HG02798 (cell line): ENCODE results near the gene TUNAR.

Source experiments
- ATAC-seq: cut with Tn5 transposase; IDR thresholded peaks from one replicate; pipeline ENCODE4 v1.9.1; 2021; ENCODE audit warnings: mild to moderate bottlenecking; ENCODE audit not compliant: unreplicated experiment, poor library complexity

The TUNAR gene

DNA sequence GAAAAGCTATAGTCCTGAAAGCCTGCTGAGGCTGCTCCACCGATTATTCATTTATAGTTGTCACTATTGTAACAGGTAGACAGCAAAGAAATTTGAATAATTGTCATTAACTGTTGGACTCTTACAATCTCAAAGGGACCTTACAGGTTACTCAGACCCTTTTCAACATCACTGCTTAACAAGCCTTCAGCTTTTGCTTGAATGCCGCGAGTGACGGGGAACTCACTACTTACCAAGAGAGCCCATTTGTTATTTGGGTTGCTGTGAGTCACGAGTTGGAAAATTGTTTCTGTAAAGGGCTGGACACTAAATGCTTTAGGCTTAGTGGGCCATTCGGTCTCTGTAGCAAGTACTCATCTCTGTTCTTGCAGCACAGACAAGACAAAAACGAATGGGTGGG is 5.9 kb upstream of the TUNAR start:
- no peak for ATAC-seq

DNA sequence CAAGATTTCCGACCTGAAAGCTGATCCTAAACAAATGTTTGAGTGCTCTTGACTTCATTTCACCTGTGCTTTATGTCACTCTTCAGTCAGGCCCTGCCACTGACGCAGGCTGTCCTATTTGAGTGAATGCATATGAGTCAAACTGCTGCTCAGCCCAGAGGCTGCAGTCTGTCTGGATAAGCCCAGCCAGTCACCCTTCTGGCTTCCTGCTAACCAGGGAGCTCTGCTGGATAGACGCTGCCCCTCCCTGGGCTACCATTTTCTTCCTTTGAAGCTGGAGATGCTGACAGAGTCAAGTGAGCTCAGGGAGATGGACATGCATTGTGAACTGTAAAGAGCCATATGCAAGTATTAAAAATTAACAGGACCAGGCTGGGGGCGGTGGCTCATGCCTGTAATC is 5.1 kb upstream of the TUNAR start:
- no peak for ATAC-seq

DNA sequence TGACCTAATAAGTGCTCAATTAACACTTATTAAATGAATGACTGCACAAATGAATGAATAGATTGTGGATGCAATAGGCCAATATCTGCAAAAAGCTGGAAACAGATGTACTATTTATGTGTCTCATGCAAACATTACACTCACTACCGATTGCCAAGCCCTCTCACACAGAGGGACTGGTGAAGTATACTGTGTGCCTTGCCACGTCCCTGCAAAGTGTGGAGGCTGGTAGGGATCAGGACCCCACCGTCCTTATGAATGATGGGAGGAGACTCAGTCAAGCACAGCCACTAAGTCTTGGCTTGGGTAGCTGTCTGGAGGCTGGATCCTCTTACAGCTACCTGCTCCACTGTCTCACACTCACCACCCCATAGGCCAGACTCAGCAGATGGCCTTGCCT is 3.9 kb upstream of the TUNAR start:
- no peak for ATAC-seq

DNA sequence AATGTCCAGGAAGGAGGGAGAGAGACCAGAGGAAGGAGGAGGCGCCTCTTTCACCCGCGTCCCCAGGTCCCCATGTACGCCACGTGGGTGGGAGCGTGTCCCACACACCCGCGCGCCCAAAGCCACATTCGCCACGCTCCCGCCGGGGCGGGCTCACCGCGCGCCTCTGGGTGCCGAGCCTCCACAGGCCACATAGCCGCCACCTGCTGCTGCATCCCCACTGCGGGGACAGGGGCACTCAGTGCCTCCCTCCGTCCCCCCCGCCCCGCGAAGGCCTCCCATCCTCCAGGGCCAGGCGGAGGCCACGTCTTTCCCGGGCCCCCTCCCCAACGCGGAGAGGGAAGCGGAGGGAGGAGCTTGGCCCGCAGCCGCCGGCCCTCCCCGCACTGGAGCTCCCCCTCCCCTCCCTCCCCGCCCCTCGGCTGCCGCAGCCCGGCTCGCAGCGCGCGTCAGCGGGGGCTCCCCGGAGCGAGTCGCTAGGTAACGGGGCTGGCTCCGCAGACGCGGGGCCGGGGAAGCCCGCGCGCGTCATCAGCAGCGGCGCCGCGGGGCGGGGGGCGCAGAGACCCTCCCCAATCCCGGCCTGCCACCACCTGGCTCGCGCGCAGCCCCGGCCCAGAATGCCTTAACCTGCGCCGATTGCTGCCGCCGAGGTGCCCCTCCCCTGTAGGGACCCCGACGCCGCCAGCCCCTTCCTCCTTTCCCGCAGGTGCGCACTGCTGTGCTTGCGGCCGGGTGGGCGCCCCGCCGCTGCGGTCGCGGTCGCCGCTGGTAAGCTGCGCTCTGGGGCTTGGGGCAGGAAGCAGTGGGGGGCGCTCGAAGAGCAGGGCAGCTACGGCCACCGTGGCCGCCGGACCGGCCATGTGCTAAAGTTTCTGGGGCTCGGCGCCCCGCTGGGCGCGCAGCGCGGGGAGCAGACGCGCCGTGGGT is 536 bp upstream of the TUNAR start:
- ATAC-seq, result no peak

DNA sequence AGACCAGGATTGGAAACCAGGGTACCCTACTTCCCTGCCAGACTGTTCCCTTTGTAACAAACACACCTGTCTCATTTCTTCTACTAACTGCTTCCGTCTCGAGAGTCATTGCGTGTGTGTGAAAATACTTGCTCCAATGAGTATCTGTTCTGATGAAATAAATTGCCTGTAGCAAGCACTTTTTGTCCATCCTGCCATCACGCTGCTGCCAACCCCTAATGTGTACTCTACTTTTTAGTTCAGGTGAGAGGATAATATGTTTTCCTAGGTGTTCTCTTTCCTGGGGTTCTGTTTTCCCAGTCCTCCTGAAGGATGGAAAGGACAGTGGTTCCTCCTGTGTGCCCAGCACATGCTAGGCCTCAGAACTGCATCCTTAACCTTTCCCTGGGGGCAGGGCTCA is 1.0 kb downstream of the TUNAR start:
- no peak for ATAC-seq

DNA sequence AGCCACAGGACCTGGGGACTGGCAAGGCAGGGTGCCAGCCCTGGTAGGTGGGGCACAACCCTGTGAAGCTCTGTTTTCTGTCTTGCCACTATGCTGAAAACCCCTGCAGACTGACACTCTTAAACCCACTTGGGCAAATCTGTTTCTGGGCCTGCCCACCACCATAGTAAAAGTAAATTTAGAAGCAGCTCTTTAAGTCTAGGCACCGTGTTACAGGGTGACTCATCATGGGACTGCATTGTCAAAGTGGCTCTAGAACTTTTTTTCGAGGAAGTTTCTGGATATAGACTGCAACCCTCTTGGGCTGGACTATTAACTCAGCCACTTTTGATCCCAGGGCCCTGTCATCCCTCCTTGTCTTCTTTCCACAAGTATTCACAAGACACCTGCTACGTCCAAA is 7.7 kb downstream of the TUNAR start:
- ATAC-seq, result no peak

DNA sequence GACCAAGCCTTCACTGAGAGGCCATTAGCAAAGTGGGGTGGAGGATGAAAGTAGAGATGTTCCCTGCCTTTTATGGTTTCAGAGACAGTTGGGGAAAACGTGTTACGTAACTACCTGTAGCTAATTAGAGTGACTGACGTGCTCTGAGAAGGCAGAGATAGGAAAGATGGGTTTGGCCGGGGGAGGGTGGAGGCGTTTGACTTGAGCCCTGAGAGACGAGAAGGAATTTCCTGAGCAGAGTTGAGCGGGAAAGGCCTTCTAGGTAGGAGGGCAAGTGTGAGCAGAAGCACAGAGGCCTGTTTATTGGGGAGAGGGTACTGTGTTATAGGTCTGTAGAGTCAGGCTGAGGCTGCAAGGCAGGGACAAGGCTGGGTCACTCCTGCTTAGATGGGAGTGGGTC is 8.6 kb downstream of the TUNAR start:
- no peak for ATAC-seq

DNA sequence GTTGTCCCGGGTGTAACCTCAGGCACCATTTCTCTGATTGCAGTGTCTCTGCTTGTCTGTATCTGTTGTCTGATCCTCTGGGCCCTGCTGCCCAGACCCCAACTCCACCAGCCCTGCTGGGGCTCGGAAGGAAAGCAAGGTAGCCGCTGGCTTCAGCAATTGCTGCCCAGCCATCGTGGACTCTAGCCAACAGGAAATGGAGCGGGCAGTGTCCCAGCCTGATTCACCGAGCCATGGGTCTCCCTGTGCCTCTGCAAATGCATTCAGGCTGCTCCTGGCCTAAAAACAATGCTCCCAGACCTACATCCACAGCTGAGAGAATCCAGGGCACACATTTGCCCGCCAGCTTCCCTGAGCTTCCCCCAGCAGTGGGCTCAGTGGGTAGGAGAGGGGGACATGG is 9.2 kb downstream of the TUNAR start:
- no peak for ATAC-seq

DNA sequence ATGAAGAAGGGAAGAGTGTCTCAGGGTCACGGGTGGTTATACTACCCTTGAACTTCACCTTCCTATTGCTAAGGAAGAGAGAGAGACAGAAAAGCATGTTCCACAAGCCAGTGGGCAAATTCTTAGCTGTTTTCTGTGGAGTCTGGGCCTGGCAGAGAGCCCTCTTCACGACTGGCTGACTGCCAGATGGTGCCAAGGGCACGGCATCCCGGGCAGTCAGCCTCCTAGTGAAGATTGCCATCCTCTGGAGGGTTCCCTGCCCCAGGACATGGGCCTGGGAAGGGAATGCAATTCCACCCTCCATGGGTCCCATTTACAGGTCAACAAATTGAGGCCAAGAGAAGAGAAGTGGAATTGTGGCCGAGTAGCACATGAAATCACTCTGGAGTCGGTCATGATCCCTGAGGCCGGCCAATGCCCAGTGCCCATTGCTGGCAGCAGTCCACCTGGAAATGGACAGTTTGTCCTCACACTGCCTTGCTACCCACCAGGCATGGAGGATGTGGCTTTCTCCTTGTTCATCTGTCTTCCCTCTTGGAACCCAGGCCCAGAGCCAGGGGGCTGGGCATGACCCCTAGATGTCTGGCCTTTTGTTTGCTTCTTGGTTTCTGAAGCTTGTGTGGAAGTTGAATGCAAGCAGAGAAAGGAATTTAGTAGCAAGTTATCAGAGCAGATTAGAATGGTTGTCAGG is 9.9 kb downstream of the TUNAR start:
- no peak for ATAC-seq

DNA sequence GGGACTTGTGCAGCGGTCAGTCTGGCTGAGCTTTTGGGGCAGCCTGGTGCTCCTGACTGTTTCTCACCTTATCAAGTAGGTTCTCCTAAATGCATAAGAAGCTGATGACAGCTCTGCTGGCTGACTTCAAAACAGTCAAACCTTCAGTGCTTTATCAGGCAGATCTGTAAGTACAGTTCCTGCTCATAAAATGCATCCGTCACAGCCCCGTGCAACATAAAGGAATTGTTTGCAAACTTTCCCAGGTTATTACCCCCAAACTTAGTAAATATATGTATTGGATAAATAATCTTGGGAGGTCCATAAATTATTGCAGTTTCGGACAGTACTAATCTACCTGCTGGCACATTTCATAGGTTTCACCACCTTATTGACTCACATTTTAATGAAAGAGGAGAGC is 10.7 kb downstream of the TUNAR start:
- no peak for ATAC-seq

DNA sequence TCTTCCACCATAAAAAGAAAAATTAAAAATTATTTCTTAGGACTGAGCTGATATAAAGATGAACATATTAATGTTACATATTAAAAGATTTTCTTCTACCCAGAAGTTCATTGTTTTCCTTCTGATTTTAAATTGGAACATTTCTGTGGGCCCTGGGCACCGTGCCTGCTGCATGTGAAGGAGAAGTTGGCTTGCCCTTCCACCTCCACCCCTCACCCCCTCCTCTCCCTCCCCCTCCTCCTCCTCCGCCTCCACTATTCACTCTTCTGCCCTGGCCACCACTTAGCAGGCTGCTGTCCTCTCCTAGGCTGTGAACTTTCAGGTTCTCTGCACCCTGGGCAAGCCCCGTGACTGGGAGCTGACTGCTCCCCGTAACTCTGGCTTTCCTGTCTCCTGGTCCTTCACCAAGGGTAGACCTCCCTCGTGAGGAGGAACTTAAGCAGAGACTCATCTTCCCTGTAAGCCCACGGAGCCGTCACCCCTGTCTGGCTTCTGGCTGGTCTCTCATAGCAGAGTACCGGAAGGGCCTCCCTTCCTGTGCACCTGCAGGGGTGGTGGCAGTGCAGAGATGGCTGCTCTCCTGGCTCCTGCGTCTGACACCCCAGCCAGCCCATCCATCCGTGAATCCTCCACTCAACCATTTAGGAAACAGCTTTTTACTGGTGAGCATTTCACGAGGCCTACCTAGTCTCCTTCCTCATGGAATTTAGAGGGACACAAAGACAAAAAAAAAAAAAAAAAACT is 12.8 kb downstream of the TUNAR start:
- no peak for ATAC-seq

DNA sequence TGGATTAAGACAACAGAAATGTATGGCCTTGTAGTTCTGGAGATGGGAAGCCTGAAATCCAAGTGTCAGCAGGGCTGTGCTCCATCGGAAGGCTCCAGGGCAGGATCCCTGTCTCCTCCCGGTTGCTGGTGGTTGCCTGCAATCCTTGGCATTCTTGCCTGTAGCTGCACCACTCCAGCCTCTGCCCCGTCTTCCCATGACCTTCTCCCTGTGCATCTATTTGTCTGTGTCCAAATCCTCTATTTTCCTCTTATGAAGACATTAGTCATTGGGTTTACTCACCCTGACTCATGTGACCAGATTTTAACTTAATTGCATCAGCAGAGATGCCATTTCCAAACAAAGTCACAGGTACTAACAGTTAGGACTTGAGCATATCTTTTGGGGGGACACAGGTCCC is 15.1 kb downstream of the TUNAR start:
- ATAC-seq, result no peak

DNA sequence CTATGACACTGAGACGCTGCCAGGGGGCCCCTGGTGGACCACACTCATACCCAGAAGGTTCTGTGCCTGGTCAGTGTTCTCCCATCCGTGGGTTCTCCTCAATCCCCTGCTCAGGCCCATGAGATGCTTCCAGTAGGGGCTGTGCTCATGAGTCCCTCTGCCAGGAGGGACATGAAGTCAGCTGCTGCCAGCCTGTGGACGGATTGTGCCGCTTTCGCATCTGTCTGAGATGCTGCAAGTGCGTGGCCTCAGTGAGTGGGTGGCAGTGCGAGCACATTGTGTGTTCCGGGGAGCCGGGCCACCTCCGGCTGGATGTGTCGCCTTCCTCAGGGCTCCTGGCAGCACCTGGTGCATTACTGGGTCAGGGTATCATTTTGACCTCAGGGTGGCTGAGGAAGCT is 15.5 kb downstream of the TUNAR start:
- no peak for ATAC-seq

DNA sequence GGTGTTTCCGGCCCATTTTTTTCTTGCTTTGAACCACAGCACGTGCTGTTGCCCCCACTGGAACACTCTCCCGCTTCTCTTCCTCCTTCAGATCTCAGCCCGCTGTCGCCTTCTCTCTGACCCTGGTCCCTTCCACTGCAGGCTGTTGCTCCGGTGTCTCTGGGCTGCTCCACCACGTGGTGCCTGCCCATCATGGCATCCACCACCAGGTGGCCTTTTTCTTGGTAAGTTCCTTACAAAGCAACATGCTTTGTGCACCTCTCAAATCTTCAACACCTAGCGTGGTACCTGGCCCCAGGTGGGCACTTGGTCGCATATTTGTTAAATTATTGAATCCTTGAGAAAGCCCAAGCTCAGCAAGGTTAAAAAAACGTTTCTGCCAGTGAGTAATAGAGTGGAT is 19.1 kb downstream of the TUNAR start:
- ATAC-seq, result no peak

DNA sequence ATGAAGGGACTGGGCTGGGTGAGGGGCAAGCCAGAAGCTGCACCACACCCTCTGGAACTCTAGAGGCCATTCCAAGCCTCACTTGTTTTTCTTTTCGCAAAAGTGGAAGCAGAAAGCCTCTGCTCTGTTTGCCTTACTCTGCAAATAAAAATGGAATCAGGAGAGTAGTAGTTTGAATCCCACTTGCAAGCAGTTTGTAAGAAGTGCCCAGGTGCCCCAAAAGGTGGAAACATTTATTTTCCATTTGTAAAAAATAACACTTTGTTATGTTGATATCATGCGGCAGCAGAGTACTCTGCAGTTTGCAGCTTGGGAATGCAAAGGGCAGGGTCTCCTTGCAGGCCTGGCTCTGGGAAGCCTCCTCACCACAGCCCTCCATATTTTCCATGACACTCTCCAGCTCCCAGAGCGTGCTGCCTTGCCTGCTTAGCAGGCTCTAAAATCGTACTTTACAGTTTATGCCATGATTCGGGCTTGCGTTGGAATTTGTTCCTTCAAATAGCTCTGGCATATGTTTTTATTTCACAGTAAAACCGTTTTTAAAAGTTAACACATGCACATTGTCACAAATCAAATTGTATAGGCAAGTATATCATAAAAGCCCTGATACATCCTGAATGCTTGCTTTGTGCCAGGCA is 20.0 kb downstream of the TUNAR start:
- ATAC-seq, result no peak

DNA sequence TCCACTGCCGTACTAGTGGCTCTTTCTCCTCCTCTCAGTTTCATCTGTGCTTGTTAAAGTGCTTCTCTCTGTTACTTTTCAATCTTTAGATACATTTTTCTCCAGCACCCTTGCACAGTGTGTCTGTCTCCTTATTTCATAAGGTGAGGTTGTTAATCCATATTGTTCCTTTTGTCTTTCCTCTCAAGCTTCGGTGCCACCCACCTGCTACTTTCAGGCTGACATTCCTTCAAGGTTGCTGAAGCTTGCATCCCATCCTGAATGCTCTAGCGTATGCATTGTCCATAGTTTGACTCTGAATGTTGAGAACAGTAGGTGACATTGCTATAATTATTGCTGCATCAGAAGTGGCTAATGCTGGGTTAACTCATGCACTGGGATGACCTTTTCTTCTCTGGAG is 20.6 kb downstream of the TUNAR start:
- ATAC-seq, result no peak

DNA sequence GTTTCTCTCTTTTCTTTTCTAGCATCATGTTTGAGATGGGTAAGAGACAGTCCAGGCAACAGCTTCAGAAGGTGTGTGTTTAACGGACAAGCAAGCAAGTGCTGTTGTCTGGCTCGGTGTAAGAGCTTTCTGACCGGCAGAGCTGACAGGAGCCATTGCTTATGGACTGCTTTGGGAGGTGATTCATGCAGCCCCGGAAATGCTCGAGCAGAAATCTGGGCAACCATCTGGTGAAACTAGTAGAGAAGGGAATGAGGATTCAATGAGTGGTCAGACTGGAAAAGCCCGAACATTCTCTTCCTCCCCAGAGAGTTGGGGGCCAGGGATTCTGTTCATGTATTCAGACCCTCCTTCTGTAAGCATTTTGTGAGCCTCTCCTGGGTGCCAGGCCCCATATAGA is 24.4 kb downstream of the TUNAR start:
- no peak for ATAC-seq

DNA sequence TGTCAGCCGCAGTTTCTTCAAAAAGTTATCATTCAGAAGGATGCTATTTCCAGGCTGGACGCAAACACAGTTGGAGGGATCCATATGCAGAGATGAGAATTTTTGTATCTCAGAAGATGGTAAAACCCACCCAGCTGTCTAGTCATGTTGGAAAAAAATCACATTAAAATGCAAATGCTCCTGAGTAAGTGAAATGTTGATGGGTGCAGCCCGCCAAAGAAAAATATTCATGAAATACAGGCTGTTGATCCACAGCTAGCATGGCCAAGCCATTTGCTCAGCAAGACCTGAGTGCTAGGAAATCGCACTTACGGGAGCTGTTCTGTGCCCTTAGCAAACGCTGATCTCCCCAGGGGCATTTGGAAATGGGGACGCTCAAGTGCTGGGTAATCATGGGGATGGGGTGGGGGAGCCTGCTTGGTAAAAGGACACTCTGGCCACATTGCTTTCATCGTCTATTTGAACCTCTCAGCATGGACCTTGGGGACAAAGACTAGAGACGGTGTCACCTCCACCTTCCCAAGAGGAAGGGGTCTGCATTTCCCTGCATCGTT is 25.7 kb downstream of the TUNAR start:
- no peak for ATAC-seq

DNA sequence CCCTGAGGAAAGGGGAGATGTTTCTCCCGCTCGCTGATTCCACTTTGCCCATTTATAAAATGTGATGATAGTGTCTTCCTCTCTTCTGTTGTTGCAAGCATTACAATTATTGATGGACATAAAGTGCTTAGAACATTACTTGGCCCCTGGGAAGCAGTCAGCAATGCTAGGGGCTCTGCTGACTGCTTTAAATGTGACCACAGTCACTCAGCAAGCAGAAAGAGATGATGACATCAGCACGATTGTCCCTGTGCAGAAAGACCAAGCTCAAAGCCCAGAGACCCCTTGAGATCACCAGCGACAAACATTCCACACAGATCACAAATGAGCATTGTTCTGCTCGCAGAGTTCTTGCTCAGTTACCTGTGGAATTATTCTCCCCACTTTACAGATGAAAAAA is 26.5 kb downstream of the TUNAR start:
- ATAC-seq, result no peak

DNA sequence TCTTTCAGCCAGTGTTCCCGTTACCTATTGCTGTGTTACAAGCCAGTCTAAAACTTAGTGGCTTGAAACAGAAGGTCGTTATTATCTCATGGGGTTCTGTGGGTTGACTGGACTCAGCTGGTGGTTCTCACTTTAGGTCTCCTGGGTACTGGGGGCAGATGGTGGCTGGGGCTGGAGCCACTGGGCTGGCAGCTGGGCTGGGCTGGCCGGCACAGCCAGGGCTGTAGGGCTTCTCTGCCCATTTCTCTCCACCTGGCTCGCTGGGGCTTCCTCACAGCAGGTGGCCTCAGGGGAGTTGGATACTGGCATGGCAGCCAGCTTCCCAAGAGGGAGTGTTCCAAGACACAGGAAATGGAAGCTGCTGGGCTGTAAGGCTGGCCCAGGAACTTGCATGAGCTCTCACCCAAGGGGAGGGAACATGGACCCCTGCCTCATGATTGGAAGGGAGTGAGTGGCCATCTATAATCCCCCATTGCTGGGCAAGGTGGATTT is 27.0 kb downstream of the TUNAR start:
- ATAC-seq, result no peak
